HG02678 (cell line): Measurements from ENCODE around the gene OAS1.
"Not testable (repeated sequence)": the region's sequence is repeated elsewhere in the genome, so short reads cannot be mapped to it uniquely, and the experiment has no call there.

Source experiments
- ATAC-seq: cut with Tn5 transposase; IDR thresholded peaks from one replicate; pipeline ENCODE4 v1.9.1; 2021; ENCODE audit warnings: mild to moderate bottlenecking, moderate library complexity; ENCODE audit not compliant: unreplicated experiment

The OAS1 gene

DNA sequence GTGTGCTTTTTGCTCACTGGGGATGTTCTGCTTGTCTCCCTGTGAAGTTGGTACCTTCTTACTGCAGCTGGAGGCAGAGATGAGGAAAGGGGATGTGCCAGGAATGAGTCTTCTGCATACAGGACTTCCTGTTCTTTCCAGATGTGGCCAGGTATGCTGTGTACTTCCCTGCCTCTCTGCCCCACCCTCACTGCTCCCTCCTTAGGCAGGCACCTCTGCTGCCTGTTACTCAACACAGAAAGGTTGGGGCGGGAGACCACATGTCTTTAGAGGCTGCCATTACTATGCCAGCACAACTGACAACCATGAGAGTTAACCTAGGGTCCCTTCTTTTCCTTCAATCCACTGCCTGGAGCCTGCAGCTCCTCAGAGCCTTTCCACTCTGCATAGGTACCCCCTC, 29.5 kb downstream of the OAS1 start:
- no peak for ATAC-seq

DNA sequence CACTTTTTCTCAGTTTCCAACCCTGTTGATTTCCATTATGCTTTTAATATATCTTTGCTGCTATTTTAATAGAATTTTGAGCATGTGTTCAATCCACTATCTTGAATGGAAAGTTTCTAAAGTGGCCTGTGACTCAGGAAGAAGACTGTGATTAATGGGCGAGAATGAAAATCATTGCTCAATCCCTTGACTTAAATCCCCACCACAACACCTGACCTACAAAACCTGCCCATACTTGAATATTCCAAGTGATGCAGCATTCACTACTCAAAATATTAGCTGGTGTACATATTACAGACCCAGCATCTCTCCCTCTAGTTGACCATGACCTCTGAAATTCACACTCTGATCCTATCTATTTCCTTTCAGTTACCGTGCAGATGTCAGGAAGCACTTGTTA, 30.2 kb downstream of the OAS1 start:
- ATAC-seq = no peak

- ATAC-seq = peak; percentile 39
These were observed 31.3 kb downstream of the OAS1 start, which contains the start of gene OAS3 for GRCh38 chr12:112937741-112938719. OAS3 (plus strand) TSS chr12:112938474; CDS start chr12:112938531, 57 bp downstream.

DNA sequence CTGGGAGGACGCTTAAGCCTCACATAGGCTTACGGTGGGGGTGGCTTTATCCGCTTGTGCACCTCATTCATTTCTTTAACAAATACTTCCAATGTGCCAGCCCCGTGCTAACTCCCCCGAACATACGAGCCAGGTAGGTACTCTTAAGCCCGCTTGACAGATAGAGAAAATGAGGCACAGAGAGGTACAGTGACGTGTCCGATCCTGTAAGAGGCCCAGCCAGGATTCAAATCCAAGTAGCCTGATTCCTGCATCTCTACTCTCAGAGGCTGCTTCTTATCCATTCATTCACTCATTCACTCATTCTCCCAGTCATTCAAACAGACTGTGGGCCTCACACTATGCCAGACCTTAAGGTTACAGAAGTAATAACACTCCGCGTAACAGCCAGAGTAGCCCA, 32.0 kb downstream of the OAS1 start:
- ATAC-seq = no peak

DNA sequence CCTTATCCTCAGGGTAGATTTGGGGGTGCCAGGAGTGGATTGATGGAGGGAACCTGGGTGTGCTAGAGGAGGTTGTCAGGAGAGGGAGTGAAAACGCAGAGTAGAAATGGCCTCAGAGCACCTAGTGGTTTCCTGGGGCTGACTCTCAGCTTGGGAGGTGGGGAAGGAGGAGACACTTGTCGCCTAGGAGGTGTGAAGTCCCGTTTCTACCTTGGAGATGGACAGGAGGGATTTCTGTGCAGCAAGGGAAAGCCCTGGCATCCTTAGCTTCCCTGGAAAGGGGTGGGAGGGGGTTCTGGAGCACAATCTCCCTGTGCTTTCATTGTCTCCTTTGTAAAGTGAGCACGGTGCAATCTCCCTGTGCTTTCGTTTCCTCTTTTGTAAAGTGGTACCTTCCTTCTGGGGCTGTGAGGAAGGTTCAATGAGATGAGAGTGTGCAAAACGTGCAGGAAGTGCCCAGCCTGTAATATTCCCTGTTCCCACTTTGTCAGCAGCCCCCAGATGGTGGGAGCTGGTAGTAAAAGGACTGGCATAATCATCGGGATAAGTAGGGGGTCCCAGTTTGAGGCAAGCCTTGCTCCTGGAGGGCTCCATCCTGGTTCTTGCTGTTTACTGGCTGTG, 33.1 kb downstream of the OAS1 start:
- ATAC-seq = peak; percentile 62

DNA sequence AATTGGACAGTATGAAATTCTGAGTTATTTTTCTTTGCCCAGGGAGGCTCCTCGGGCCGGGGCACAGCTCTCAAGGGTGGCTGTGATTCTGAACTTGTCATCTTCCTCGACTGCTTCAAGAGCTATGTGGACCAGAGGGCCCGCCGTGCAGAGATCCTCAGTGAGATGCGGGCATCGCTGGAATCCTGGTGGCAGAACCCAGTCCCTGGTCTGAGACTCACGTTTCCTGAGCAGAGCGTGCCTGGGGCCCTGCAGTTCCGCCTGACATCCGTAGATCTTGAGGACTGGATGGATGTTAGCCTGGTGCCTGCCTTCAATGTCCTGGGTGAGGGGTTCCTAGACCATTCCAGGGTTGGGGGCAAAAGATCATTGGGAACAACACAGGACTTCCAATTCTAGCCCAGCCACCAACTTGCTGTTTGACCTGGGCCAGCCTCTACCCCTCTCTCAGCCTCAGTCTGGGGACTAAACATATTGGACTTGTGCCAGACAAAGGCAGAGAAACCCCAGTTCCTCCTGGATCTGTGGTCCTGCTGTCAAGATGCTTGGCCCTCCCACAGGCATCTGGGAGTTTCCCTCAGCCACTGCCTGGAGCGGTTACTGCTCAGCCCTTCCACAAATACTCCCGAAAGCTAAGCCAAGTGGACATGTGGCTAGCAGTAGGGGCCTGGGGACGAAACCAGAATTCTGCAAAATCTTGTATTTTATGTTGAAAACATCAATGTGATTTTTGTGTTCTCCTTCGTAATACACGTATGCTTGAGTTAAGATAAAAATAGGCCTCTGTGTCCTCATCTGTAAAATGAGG, 35.0 kb downstream of the OAS1 start:
- no peak for ATAC-seq

DNA sequence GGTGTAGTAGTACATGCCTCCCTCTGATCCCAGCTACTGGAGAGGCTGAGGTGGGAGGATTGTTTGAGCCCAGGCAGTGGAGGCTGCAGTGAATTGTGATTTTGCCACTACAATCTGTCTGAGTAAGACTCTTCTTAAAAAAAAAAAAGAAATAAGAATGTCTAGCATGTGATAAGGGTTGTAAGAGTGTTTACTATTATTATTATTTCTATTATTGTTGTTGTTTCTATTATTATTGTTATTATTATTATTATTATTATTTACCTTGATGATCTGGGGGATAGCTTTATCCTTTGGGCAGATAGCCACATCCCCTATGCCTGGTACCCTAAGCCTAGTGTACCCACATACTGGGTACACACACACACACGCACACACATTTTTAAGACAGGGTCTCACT, 35.8 kb downstream of the OAS1 start:
- no peak for ATAC-seq

DNA sequence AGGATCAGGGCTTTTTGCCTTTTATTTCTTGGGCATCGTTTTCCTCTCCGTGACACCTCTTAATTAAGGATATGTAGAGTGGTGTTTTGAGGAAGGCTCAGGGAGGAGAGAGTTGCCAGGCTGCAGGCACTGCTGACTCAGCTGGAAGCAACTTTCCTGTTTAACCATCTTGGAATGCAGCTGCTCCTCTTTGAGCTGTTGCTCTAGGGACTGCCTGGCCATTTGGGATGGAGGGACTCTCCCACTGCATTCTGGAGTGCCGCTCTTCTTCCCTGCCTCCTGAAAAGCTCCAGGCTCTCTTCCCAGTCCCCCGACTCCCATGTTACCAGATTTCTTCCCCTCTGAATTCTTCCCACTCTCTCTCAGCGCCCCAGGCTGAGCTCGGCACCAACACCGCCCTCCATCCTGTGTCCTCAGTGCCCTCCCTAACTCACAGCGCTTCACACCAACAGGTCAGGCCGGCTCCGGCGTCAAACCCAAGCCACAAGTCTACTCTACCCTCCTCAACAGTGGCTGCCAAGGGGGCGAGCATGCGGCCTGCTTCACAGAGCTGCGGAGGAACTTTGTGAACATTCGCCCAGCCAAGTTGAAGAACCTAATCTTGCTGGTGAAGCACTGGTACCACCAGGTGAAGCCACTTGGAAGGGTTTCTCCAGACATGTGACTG, 37.4 kb downstream of the OAS1 start:
- ATAC-seq = no peak

DNA sequence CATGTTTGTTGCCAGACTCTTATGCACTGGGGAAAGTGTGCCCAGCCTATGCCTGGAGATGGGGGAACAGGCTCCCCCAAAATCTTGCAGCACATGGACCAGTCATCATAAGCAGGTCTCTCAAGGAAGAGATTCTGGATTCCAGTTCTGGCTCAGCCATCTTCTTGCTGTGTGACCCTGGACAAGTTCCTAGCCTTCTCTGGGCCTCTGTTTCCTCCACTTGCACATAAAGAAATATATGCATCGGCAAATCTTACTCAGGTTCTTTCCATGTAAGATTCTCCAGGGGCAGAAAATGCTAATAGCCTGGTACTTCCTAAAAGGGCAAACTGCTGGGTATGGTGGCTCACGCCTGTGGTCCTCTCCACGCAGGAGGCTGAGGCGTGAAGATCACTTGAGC, 38.8 kb downstream of the OAS1 start:
- ATAC-seq = no peak

DNA sequence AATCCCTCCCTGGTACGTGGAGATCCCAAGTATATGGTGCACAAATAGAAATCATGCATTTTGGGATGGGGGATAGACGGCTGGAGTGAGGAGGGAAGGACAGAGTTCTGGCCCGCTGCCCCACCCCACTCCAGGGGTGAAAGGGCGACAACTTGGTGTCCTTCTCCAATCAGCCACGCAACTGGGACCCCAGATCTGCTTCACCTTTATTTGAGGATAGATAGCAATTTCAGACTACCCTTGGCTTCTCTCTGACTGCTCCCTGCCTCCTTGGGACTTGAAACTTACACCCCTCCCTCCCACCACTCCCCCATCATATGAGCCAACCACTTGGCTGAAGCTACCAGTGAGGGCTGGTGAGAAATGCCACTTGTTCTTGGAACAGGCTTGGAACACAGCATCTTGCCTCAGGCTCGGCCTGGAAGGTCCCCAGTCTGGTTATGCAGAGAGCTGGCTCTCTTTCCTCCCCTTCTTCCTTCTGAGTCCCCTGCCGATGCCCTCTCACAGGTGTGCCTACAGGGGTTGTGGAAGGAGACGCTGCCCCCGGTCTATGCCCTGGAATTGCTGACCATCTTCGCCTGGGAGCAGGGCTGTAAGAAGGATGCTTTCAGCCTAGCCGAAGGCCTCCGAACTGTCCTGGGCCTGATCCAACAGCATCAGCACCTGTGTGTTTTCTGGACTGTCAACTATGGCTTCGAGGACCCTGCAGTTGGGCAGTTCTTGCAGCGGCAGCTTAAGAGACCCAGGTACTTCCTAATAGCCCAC, 39.7 kb downstream of the OAS1 start:
- ATAC-seq = no peak

DNA sequence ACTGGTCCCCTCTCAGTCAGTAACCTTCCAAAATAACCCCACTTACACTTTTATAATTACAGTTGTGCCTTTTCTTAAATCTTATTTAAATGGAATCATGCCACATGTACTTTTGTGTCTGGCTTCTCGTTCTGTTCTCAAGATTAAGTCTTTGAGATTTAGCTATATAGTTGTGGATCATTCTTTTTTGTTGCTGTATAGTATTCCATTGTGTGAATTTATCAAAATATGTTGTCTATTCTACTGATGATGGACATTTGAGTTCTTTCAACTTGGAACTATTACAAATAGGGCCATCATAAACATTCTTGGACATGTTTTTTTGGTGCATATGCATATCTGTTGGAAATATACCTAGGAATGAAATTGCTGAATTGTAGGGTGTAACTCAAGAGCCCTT, 40.6 kb downstream of the OAS1 start:
- no peak for ATAC-seq

DNA sequence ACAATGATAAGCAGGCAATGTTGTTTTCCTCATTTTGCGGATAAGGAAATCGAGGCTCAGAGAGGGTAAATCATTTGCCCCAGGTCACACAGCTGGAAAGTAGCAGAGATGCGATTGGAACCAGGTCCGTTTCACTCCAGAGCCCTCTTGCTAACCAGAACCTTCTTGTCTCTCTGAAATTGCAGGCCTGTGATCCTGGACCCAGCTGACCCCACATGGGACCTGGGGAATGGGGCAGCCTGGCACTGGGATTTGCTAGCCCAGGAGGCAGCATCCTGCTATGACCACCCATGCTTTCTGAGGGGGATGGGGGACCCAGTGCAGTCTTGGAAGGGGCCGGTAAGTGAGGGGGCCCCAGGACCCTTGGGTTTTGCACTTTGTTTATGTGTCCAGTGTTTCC, 41.0 kb downstream of the OAS1 start:
- ATAC-seq = no peak

- ATAC-seq = no peak
These were observed 42.0 kb downstream of the OAS1 start for GRCh38 chr12:112948806-112949205.

DNA sequence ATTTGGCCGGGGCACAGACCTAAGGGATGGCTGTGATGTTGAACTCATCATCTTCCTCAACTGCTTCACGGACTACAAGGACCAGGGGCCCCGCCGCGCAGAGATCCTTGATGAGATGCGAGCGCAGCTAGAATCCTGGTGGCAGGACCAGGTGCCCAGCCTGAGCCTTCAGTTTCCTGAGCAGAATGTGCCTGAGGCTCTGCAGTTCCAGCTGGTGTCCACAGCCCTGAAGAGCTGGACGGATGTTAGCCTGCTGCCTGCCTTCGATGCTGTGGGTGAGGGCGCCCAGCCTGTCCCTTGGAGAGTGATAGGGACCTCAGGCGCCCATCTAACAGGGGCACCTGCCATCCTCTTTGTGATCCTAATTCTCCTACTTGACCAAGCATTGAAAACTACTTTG, 43.9 kb downstream of the OAS1 start:
- no peak for ATAC-seq

GRCh38 chr12:112957125-112957524, 50.4 kb downstream of the OAS1 start:
- ATAC-seq = not testable (repeated sequence)

DNA sequence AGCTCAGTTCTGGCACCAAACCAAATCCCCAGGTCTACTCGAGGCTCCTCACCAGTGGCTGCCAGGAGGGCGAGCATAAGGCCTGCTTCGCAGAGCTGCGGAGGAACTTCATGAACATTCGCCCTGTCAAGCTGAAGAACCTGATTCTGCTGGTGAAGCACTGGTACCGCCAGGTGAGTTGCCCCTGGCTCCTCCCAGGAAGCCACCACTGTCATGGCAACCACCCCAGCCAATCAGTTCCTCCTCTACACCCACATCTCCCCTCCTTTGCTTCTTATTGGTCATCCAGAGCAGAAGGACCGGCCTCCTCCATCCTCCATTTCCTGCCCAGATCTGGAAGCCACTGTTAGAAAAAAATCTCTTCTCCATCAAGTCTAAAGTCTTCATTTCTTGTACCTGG, 54.3 kb downstream of the OAS1 start:
- ATAC-seq = no peak

DNA sequence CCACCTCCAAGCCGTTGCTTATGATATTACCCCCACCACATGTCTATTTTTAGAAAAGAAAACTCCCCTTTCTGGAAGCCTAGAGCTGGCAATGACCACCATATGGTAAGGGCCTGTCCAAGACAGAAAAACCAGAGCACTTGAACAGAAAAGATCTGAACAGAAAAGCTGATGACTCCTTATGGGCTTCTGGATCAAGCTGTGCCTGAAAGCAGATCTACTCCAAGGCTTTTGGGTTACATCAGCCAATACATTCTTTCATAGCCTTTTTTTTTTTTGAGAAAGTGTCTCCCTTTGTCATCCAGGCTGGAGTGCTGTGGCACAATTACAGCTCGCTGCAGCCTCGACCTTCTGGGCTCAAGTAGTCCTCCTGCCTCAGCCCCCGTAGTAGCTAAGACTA, 54.8 kb downstream of the OAS1 start:
- no peak for ATAC-seq

GRCh38 chr12:112962561-112962960, 55.8 kb downstream of the OAS1 start:
- no peak for ATAC-seq

GRCh38 chr12:112963227-112963861, 56.6 kb downstream of the OAS1 start:
- no peak for ATAC-seq
